Fibroblast of lung (primary cell): Measurements from ENCODE around the gene FKBP10.

ENCODE experiments used
- CTCF ChIP-seq, 2 donors: IDR thresholded peaks in 1 of 2; conservative IDR thresholded peaks in 1 of 2; 1 replicate in 1 of 2; 2 replicates in 1 of 2; pipeline ENCODE4 v1.5.1; 2011 to 2012; ENCODE audit warnings: low read length in 2 of 2, control low read depth in 1 of 2, inconsistent platforms in 1 of 2, low read depth in 1 of 2, mild to moderate bottlenecking in 1 of 2
- EZH2 ChIP-seq: IDR thresholded peaks from 2 replicates; pipeline ENCODE4 v1.5.1; 2012; ENCODE audit warnings: low read length, control low read depth, mild to moderate bottlenecking; ENCODE audit errors: missing control alignments

- no peak for TF ChIP-seq CTCF (conservative IDR thresholded peaks at IDR 0.05 in 1 of 2, IDR thresholded peaks at IDR 0.05 in 1 of 2; ENCODE audit: low read depth in 1 of 2, low read length in 2 of 2)
- TF ChIP-seq EZH2, result no peak
Measured at GRCh38 chr17:41767324-41768042, 45.3 kb upstream of the FKBP10 start.
